ENCODE measurements around the gene PIP5K1C. TPM values are rescaled to one million over a fixed set of nuclear protein-coding genes. Genes with fewer than 3 reads are reported as not detected.
A peak's percentile ranks its signal among the peaks of the same experiment; 100 is the strongest.

Gene PIP5K1C
- total and polyA plus RNA-seq, 9 of the 15 experiments (the other 6 are each of a cell fraction or from before 2014, with no cell fraction given) = 0.38 to 22.1 (median 4.1) TPM

DNA sequence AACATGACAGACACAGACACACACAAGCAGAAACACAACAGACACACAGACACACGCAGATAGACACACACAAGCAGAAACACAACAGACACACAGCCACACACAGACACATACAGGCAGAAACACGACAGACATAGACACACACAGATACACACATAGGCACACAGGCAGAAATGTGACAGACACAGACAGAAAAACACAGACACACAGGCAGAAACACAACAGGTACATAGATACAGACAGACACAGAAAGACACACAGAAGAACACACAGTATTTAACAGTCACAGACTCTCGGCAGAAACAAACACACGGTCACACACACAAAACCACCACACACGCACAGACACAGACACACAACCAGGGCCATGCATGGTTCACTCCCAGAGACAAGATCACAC, 94.5 kb downstream of the PIP5K1C start (continued):
- TF ChIP-seq, protein P1, sequence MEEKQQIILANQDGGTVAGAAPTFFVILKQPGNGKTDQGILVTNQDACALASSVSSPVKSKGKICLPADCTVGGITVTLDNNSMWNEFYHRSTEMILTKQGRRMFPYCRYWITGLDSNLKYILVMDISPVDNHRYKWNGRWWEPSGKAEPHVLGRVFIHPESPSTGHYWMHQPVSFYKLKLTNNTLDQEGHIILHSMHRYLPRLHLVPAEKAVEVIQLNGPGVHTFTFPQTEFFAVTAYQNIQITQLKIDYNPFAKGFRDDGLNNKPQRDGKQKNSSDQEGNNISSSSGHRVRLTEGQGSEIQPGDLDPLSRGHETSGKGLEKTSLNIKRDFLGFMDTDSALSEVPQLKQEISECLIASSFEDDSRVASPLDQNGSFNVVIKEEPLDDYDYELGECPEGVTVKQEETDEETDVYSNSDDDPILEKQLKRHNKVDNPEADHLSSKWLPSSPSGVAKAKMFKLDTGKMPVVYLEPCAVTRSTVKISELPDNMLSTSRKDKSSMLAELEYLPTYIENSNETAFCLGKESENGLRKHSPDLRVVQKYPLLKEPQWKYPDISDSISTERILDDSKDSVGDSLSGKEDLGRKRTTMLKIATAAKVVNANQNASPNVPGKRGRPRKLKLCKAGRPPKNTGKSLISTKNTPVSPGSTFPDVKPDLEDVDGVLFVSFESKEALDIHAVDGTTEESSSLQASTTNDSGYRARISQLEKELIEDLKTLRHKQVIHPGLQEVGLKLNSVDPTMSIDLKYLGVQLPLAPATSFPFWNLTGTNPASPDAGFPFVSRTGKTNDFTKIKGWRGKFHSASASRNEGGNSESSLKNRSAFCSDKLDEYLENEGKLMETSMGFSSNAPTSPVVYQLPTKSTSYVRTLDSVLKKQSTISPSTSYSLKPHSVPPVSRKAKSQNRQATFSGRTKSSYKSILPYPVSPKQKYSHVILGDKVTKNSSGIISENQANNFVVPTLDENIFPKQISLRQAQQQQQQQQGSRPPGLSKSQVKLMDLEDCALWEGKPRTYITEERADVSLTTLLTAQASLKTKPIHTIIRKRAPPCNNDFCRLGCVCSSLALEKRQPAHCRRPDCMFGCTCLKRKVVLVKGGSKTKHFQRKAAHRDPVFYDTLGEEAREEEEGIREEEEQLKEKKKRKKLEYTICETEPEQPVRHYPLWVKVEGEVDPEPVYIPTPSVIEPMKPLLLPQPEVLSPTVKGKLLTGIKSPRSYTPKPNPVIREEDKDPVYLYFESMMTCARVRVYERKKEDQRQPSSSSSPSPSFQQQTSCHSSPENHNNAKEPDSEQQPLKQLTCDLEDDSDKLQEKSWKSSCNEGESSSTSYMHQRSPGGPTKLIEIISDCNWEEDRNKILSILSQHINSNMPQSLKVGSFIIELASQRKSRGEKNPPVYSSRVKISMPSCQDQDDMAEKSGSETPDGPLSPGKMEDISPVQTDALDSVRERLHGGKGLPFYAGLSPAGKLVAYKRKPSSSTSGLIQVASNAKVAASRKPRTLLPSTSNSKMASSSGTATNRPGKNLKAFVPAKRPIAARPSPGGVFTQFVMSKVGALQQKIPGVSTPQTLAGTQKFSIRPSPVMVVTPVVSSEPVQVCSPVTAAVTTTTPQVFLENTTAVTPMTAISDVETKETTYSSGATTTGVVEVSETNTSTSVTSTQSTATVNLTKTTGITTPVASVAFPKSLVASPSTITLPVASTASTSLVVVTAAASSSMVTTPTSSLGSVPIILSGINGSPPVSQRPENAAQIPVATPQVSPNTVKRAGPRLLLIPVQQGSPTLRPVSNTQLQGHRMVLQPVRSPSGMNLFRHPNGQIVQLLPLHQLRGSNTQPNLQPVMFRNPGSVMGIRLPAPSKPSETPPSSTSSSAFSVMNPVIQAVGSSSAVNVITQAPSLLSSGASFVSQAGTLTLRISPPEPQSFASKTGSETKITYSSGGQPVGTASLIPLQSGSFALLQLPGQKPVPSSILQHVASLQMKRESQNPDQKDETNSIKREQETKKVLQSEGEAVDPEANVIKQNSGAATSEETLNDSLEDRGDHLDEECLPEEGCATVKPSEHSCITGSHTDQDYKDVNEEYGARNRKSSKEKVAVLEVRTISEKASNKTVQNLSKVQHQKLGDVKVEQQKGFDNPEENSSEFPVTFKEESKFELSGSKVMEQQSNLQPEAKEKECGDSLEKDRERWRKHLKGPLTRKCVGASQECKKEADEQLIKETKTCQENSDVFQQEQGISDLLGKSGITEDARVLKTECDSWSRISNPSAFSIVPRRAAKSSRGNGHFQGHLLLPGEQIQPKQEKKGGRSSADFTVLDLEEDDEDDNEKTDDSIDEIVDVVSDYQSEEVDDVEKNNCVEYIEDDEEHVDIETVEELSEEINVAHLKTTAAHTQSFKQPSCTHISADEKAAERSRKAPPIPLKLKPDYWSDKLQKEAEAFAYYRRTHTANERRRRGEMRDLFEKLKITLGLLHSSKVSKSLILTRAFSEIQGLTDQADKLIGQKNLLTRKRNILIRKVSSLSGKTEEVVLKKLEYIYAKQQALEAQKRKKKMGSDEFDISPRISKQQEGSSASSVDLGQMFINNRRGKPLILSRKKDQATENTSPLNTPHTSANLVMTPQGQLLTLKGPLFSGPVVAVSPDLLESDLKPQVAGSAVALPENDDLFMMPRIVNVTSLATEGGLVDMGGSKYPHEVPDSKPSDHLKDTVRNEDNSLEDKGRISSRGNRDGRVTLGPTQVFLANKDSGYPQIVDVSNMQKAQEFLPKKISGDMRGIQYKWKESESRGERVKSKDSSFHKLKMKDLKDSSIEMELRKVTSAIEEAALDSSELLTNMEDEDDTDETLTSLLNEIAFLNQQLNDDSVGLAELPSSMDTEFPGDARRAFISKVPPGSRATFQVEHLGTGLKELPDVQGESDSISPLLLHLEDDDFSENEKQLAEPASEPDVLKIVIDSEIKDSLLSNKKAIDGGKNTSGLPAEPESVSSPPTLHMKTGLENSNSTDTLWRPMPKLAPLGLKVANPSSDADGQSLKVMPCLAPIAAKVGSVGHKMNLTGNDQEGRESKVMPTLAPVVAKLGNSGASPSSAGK (IDR thresholded peaks at IDR 0.05) = no peak
- TF ChIP-seq CEBPB (tag; IDR thresholded peaks at IDR 0.05) (no peak), HDAC1 (IDR thresholded peaks at IDR 0.05) (peak in 1 of 2 experiments; percentile 25; a peak in 1 of 4 replicates), EZH2 (IDR thresholded peaks at IDR 0.05; ENCODE audit: borderline replicate concordance, low read depth, low read length) (no peak), HDAC6 (IDR thresholded peaks at IDR 0.05; ENCODE audit: low read depth, low read length) (no peak), MLLT1 (IDR thresholded peaks at IDR 0.05) (peak; percentile 44 to 48; a peak in 2 of 4 replicates), ZNF12 (CRISPR knock-in tag; IDR thresholded peaks at IDR 0.05) (no peak), NCOA4 (IDR thresholded peaks at IDR 0.05; ENCODE audit: partially characterized antibody) (no peak), FOXA1 (IDR thresholded peaks at IDR 0.05; ENCODE audit: borderline replicate concordance) (no peak), OTX1 (CRISPR knock-in tag; IDR thresholded peaks at IDR 0.05) (0 out of 2 replicates have a peak, but pooled peaks have one; percentile 26), ELF4 (CRISPR knock-in tag; IDR thresholded peaks at IDR 0.05) (peak; percentile 64; the same call in 1 of the 2 replicates)
- TF ChIP-seq, protein P2, sequence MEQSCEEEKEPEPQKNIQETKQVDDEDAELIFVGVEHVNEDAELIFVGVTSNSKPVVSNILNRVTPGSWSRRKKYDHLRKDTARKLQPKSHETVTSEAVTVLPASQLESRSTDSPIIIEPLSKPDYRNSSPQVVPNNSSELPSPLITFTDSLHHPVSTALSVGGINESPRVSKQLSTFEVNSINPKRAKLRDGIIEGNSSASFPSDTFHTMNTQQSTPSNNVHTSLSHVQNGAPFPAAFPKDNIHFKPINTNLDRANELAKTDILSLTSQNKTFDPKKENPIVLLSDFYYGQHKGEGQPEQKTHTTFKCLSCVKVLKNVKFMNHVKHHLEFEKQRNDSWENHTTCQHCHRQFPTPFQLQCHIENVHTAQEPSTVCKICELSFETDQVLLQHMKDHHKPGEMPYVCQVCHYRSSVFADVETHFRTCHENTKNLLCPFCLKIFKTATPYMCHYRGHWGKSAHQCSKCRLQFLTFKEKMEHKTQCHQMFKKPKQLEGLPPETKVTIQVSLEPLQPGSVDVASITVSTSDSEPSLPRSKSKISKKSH (CRISPR knock-in tag; IDR thresholded peaks at IDR 0.05) = no peak
